Omental fat pad (tissue), 4 donors: ENCODE measurements around the gene AGPS. TPM values are rescaled to one million over a fixed set of nuclear protein-coding genes. Genes with fewer than 3 reads are reported as not detected.

ENCODE experiments used
- ATAC-seq: fragments of 150-250 bp; one replicate; pipeline ENCODE4 v1.9.1; 2016; ENCODE audit warnings: mild to moderate bottlenecking, moderate library complexity; ENCODE audit not compliant: low FRiP score
- DNase-seq: peaks from one replicate; pipeline ENCODE4 v3.0.0-alpha.2; 2019; ENCODE audit warnings: low spot score
- CTCF ChIP-seq, 3 donors: fragments of 450-650 bp; IDR thresholded peaks; one replicate each; pipeline ENCODE4 v1.5.1; 2016 to 2017; ENCODE audit warnings: antibody characterized with exemption in 3 of 3, mild to moderate bottlenecking in 3 of 3, moderate library complexity in 2 of 3
- total RNA-seq, 4 donors: library from RNA; depleted of rRNA; stranded (reverse); fragments of >200 nt; gene quantifications; one replicate each; pipeline ENCODE4 v1.1.0, GENCODE V29; 2016

Gene AGPS
- total RNA-seq, 4 donors from 2014 or later = 21.6 to 33.0 (median 29.0) TPM

GRCh38 chr2:177391822-177392372 is 676 bp upstream of the AGPS start:
- ATAC-seq = no peak
- no peak for TF ChIP-seq CTCF (IDR thresholded peaks at IDR 0.05)
- DNase-seq = no peak

GRCh38 chr2:177393203-177393755 is 706 bp downstream of the AGPS start:
- no peak for DNase-seq
- ATAC-seq = no peak
- no peak for TF ChIP-seq CTCF (IDR thresholded peaks at IDR 0.05)

GRCh38 chr2:177393824-177394593 is 1.4 kb downstream of the AGPS start:
- DNase-seq = no peak
- ATAC-seq = no peak
- TF ChIP-seq CTCF (IDR thresholded peaks at IDR 0.05) = no peak

- no peak for ATAC-seq
- TF ChIP-seq CTCF (IDR thresholded peaks at IDR 0.05) = no peak
- DNase-seq = no peak
Measured at GRCh38 chr2:177394594-177394973, 2.0 kb downstream of the AGPS start.

- TF ChIP-seq CTCF (IDR thresholded peaks at IDR 0.05) = no peak
- ATAC-seq (no peak), DNase-seq (no peak)
Measured at GRCh38 chr2:177395351-177396065, 2.9 kb downstream of the AGPS start.

GRCh38 chr2:177396703-177397460 is 4.3 kb downstream of the AGPS start:
- ATAC-seq (no peak), DNase-seq (no peak)
- TF ChIP-seq CTCF (IDR thresholded peaks at IDR 0.05) = no peak
